CD8-positive, alpha-beta memory T cell (primary cell): ENCODE data around the gene ARSB. TPM values are rescaled to one million over a fixed set of nuclear protein-coding genes. Genes with fewer than 3 reads are reported as not detected.
"Not testable (repeated sequence)": the region's sequence is repeated elsewhere in the genome, so short reads cannot be mapped to it uniquely, and the experiment has no call there.

Experiments
- CTCF ChIA-PET: fragments of 350-600 bp; sonication (Branson Sonifier 250); formaldehyde crosslinking; loops from one replicate; lab custom pipeline; 2021; ENCODE audit warnings: antibody characterized with exemption; lab: Charles Lee
- POLR2A ChIA-PET: fragments of 350-600 bp; sonication (Branson Sonifier 250); formaldehyde crosslinking; loops from one replicate; lab custom pipeline; 2021; ENCODE audit warnings: antibody characterized with exemption; lab: Charles Lee
- DNase-seq, 5 donors: peaks; one replicate each; pipeline versions ENCODE4 v3.0.0 to v3.0.0-alpha.2; 2020 to 2022; ENCODE audit warnings: mixed read lengths in 1 of 5
- H3K27ac ChIP-seq: one replicate; pipeline ENCODE4 v1.7.0; 2013; ENCODE audit warnings: low read depth, mild to moderate bottlenecking, low read length, moderate library complexity
- H3K27me3 ChIP-seq: 2 replicates; pipeline ENCODE4 v1.7.0; 2013; ENCODE audit warnings: low read length, mild to moderate bottlenecking; ENCODE audit not compliant: insufficient read depth, poor library complexity, severe bottlenecking
- H3K36me3 ChIP-seq: 2 replicates; pipeline ENCODE4 v1.7.0; 2013; ENCODE audit warnings: mild to moderate bottlenecking, low read length, moderate library complexity; ENCODE audit not compliant: insufficient read depth
- H3K4me1 ChIP-seq: 2 replicates; pipeline ENCODE4 v1.7.0; 2013; ENCODE audit warnings: mild to moderate bottlenecking, low read length, moderate library complexity; ENCODE audit not compliant: insufficient read depth
- H3K4me3 ChIP-seq: 2 replicates; pipeline ENCODE4 v1.7.0; 2013; ENCODE audit warnings: mild to moderate bottlenecking, low read length
- H3K9me3 ChIP-seq: 2 replicates; pipeline ENCODE4 v1.7.0; 2013; ENCODE audit warnings: mild to moderate bottlenecking, low read length
- H3K27ac Mint-ChIP-seq, 8 donors: one replicate each; pipeline ENCODE4 v1.8.0; 2020 to 2021; ENCODE audit warnings: mixed read lengths in 8 of 8, mild to moderate bottlenecking in 6 of 8, inconsistent platforms in 3 of 8, moderate library complexity in 3 of 8
- H3K27me3 Mint-ChIP-seq, 2 donors: one replicate each; pipeline ENCODE4 v1.8.0; 2020 to 2021; ENCODE audit warnings: mixed read lengths in 2 of 2, mild to moderate bottlenecking in 1 of 2, moderate library complexity in 1 of 2
- H3K36me3 Mint-ChIP-seq, 3 donors: one replicate each; pipeline ENCODE4 v1.8.0; 2020 to 2021; ENCODE audit warnings: mixed read lengths in 3 of 3, inconsistent platforms in 1 of 3, mild to moderate bottlenecking in 1 of 3
- H3K4me1 Mint-ChIP-seq, 3 donors: one replicate each; pipeline ENCODE4 v1.8.0; 2020 to 2021; ENCODE audit warnings: mixed read lengths in 3 of 3, inconsistent platforms in 1 of 3, mild to moderate bottlenecking in 1 of 3
- H3K4me3 Mint-ChIP-seq, 7 donors: one replicate each; pipeline ENCODE4 v1.8.0; 2020 to 2021; ENCODE audit warnings: mixed read lengths in 7 of 7, mild to moderate bottlenecking in 6 of 7, moderate library complexity in 4 of 7, inconsistent platforms in 2 of 7
- H3K9me3 Mint-ChIP-seq, 5 donors: one replicate each; pipeline ENCODE4 v1.8.0; 2020 to 2022; ENCODE audit warnings: mixed read lengths in 5 of 5, mild to moderate bottlenecking in 3 of 5, moderate library complexity in 2 of 5, inconsistent platforms in 1 of 5
- polyA plus RNA-seq: library from polyadenylated mRNA; unstranded; fragments of 300-500 nt; fragmentation: Illumina TruSeq; gene quantifications from one replicate; pipeline ENCODE4 v1.2.3, GENCODE V29; 2021
- total RNA-seq, 2 experiments: library from RNA; stranded (reverse); gene quantifications; one replicate each; pipeline ENCODE4 v1.2.3, GENCODE V29; 2021

ARSB gene
- total and polyA plus RNA-seq, 3 experiments from 2014 or later = 5.1 to 19.9 (median 19.6) TPM

- Mint-ChIP-seq H3K27me3 (peaks cover 3 to 9% of the 10 kb centered on the region in 2 donors), H3K4me3 (no peak overlapping the region), H3K27ac (no peak overlapping the region), H3K36me3 (no peaks in the 10 kb centered on the region), H3K4me1 (no peaks in the 10 kb centered on the region), H3K9me3 (no peaks in the 10 kb centered on the region)
- H3K4me1 ChIP-seq = no peaks in the 10 kb centered on the region
- no peak for DNase-seq
- H3K27ac ChIP-seq = no peak overlapping the region
- no peaks in the 10 kb centered on the region for H3K9me3 ChIP-seq
- H3K36me3 ChIP-seq = no peaks in the 10 kb centered on the region
- POLR2A ChIA-PET = no interaction called here
- CTCF ChIA-PET = no interaction called here
- H3K27me3 ChIP-seq = no peaks in the 10 kb centered on the region
- H3K4me3 ChIP-seq = no peak overlapping the region
These were observed 249.2 kb downstream of the ARSB start for GRCh38 chr5:78735834-78736463.

DNA sequence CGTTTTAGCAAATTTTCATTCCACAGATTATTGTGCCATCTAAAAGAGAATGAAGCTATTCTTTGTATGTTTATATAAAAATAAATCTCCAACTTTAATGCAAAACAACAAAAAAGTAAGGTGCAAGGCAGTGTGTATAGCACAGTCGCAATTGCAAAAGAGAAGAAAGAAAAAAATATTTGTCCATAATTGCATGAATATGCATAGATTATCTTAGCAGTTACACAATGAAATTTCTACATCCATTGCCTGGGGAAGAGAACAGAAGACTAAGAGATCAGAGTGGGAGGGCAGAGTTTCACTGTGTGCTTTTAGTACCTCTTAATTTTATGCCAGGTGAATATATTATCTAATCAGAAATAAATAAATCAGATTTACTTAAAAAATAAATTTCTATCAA, 250.2 kb downstream of the ARSB start:
- no peak overlapping the region for H3K4me3 Mint-ChIP-seq
- DNase-seq = no peak
- no peak overlapping the region for H3K27ac ChIP-seq
- H3K36me3 Mint-ChIP-seq = peaks cover 0 to 4% (median 0%) of the 10 kb centered on the region in 3 donors
- H3K9me3 ChIP-seq = no peaks in the 10 kb centered on the region
- H3K27ac Mint-ChIP-seq = no peak overlapping the region
- no peaks in the 10 kb centered on the region for H3K36me3 ChIP-seq
- H3K27me3 Mint-ChIP-seq = peaks cover 3 to 10% of the 10 kb centered on the region in 2 donors
- ChIA-PET CTCF (no interaction called here), POLR2A (no interaction called here)
- peaks cover 0 to 6% (median 3%) of the 10 kb centered on the region in 5 donors for H3K9me3 Mint-ChIP-seq
- no peaks in the 10 kb centered on the region for H3K4me1 Mint-ChIP-seq
- no peaks in the 10 kb centered on the region for H3K4me1 ChIP-seq
- no peaks in the 10 kb centered on the region for H3K27me3 ChIP-seq
- no peak overlapping the region for H3K4me3 ChIP-seq

GRCh38 chr5:78734094-78734845, 250.8 kb downstream of the ARSB start:
- DNase-seq = no peak
- no peak overlapping the region for H3K4me3 Mint-ChIP-seq
- H3K9me3 Mint-ChIP-seq = peaks cover 0 to 6% (median 5%) of the 10 kb centered on the region in 5 donors
- CTCF ChIA-PET = no interaction called here
- Histone ChIP-seq H3K27ac (no peak overlapping the region), H3K4me3 (no peak overlapping the region), H3K4me1 (no peaks in the 10 kb centered on the region), H3K27me3 (no peaks in the 10 kb centered on the region), H3K36me3 (no peaks in the 10 kb centered on the region), H3K9me3 (no peaks in the 10 kb centered on the region)
- peaks cover 0 to 4% (median 0%) of the 10 kb centered on the region in 3 donors for H3K36me3 Mint-ChIP-seq
- POLR2A ChIA-PET = no interaction called here
- no peak overlapping the region for H3K27ac Mint-ChIP-seq
- no peaks in the 10 kb centered on the region for H3K4me1 Mint-ChIP-seq
- peaks cover 3 to 5% of the 10 kb centered on the region in 2 donors for H3K27me3 Mint-ChIP-seq

- H3K36me3 ChIP-seq, H3K27me3 Mint-ChIP-seq, H3K4me1 Mint-ChIP-seq, H3K4me3 ChIP-seq, POLR2A ChIA-PET, H3K4me3 Mint-ChIP-seq, CTCF ChIA-PET, H3K27ac ChIP-seq, H3K27me3 ChIP-seq, H3K36me3 Mint-ChIP-seq, DNase-seq, H3K9me3 Mint-ChIP-seq, H3K27ac Mint-ChIP-seq, H3K4me1 ChIP-seq, H3K9me3 ChIP-seq: not testable (repeated sequence)
These were observed 252.4 kb downstream of the ARSB start for GRCh38 chr5:78732721-78733120.

DNA sequence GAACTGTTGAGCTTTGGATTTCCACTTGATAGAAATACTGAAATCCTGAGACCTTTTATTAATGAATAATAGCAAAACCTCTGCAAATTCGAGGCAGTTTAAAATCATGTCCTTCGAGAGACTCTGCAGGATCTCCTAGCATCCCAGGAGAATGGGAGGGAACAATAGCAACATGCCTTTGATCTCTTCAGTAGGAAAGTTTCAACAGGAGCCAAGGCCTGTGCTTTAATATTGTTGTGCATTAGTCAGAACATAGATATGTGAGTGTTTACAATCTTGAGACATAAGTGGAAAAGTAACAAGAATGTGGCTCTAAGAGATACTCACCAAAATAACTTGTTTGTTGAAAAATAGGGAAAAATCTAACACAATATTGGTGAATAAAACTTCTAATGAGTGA, 253.2 kb downstream of the ARSB start:
- H3K4me1 Mint-ChIP-seq = no peaks in the 10 kb centered on the region
- no peak overlapping the region for H3K27ac ChIP-seq
- peaks cover 3 to 4% of the 10 kb centered on the region in 2 donors for H3K27me3 Mint-ChIP-seq
- ChIA-PET CTCF (no interaction called here), POLR2A (no interaction called here)
- H3K27me3 ChIP-seq = no peaks in the 10 kb centered on the region
- H3K4me3 Mint-ChIP-seq = no peak overlapping the region
- H3K9me3 Mint-ChIP-seq = peaks cover 0 to 6% (median 5%) of the 10 kb centered on the region in 5 donors
- H3K36me3 Mint-ChIP-seq = peaks cover 0 to 4% (median 0%) of the 10 kb centered on the region in 3 donors
- H3K9me3 ChIP-seq = no peaks in the 10 kb centered on the region
- H3K4me3 ChIP-seq = no peak overlapping the region
- H3K4me1 ChIP-seq = no peaks in the 10 kb centered on the region
- H3K36me3 ChIP-seq = no peaks in the 10 kb centered on the region
- no peak for DNase-seq
- no peak overlapping the region for H3K27ac Mint-ChIP-seq

DNA sequence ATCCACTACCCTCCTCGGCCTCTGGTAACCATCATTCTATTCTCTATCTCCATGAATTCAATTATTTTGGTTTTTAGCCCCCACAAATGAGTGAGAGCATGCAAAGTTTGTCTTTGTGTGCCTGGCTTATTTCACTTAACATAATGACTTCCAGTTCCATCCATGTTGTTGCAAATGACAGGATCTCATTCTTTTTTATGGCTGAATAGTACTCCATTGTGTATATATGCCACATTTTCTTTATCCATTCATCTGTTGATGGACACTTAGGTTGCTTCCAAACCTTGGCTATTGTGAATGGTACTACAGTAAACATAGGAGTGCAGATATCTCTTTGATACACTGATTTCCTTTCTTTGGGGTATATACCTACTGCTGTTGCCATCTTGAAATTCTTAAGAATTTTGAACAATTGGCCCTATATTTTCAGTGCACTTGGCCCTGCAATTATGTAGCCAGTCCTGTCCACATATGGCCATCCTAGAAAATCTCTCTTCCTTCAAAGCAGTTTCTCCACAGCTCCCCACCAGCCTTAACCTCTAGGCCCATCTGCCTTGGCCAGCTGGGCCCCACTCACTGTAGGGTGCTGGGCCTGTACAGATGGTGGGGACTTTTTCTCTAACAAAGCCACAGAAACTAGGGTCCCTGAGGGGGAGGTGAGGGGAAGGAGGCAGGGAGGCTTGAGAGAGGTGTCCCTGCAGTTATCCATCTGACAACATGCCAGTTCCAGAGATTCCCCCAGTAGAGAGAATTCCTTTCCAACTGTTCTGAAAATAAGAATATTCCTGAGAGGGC, 254.6 kb downstream of the ARSB start:
- H3K27ac ChIP-seq = no peak overlapping the region
- no peak overlapping the region for H3K4me3 Mint-ChIP-seq
- no peak overlapping the region for H3K4me3 ChIP-seq
- H3K27me3 Mint-ChIP-seq = peaks cover 1 to 8% of the 10 kb centered on the region in 2 donors
- DNase-seq = no peak
- peaks cover 0 to 6% (median 5%) of the 10 kb centered on the region in 5 donors for H3K9me3 Mint-ChIP-seq
- no peaks in the 10 kb centered on the region for H3K27me3 ChIP-seq
- no peaks in the 10 kb centered on the region for H3K4me1 Mint-ChIP-seq
- H3K36me3 ChIP-seq = no peaks in the 10 kb centered on the region
- H3K27ac Mint-ChIP-seq = no peak overlapping the region
- ChIA-PET CTCF (no interaction called here), POLR2A (no interaction called here)
- H3K36me3 Mint-ChIP-seq = peaks cover 0 to 4% (median 0%) of the 10 kb centered on the region in 3 donors
- no peaks in the 10 kb centered on the region for H3K4me1 ChIP-seq
- no peaks in the 10 kb centered on the region for H3K9me3 ChIP-seq

GRCh38 chr5:78727786-78728761, 257.0 kb downstream of the ARSB start:
- CTCF ChIA-PET = no interaction called here
- no peak overlapping the region for H3K27ac ChIP-seq
- no peak overlapping the region for H3K4me3 ChIP-seq

More at GRCh38 chr5:78727786-78728761, 257.0 kb downstream of the ARSB start:
- Histone ChIP-seq H3K27me3 (no peaks in the 10 kb centered on the region), H3K36me3 (no peaks in the 10 kb centered on the region), H3K9me3 (no peaks in the 10 kb centered on the region), H3K4me1 (no peaks in the 10 kb centered on the region)
- H3K4me1 Mint-ChIP-seq = no peaks in the 10 kb centered on the region
- no peak overlapping the region for H3K4me3 Mint-ChIP-seq
- POLR2A ChIA-PET = no interaction called here
- DNase-seq = no peak
- H3K9me3 Mint-ChIP-seq = peaks cover 0 to 6% (median 5%) of the 10 kb centered on the region in 5 donors
- H3K27ac Mint-ChIP-seq = no peak overlapping the region
- peaks cover 0 to 4% (median 0%) of the 10 kb centered on the region in 3 donors for H3K36me3 Mint-ChIP-seq
- peaks cover 0 to 8% of the 10 kb centered on the region in 2 donors for H3K27me3 Mint-ChIP-seq
